Natural killer cell (primary cell): Measurements from ENCODE around the gene NHERF1. TPM values are rescaled to one million over a fixed set of nuclear protein-coding genes. Genes with fewer than 3 reads are reported as not detected.

Source experiments
- ATAC-seq, 3 donors: fragments of 150-1000 bp in 2 of 3; fragments of 200-7000 bp in 1 of 3; cut with Tn5 transposase; 1 replicate in 1 of 3; 2 replicates in 2 of 3; pipeline ENCODE4 v1.10.0; 2021; ENCODE audit warnings: mild to moderate bottlenecking in 2 of 3, moderate library complexity in 2 of 3
- DNase-seq, 2 donors: peaks; one replicate each; pipeline versions ENCODE4 v3.0.0 to v3.0.0-alpha.2; 2013 to 2021; ENCODE audit warnings: mixed read lengths in 1 of 2
- H3K27ac ChIP-seq: one replicate; pipeline ENCODE4 v1.5.1; 2013; ENCODE audit warnings: mild to moderate bottlenecking, low read length
- H3K27me3 ChIP-seq: one replicate; pipeline ENCODE4 v1.6.1; 2013; ENCODE audit warnings: low read length; ENCODE audit not compliant: control insufficient read depth, insufficient read depth
- H3K36me3 ChIP-seq: one replicate; pipeline ENCODE4 v1.6.1; 2013; ENCODE audit warnings: low read length; ENCODE audit not compliant: control insufficient read depth, insufficient read depth
- H3K4me1 ChIP-seq: one replicate; pipeline ENCODE4 v1.6.1; 2013; ENCODE audit warnings: low read length; ENCODE audit not compliant: control insufficient read depth, insufficient read depth
- H3K4me3 ChIP-seq: one replicate; pipeline ENCODE4 v1.5.1; 2013; ENCODE audit warnings: low read length
- H3K9me3 ChIP-seq: one replicate; pipeline ENCODE4 v1.6.1; 2013; ENCODE audit warnings: low read length; ENCODE audit not compliant: control insufficient read depth, insufficient read depth
- H3K27ac Mint-ChIP-seq, 2 donors: one replicate each; pipeline ENCODE4 v1.8.0; 2022; ENCODE audit warnings: mild to moderate bottlenecking in 2 of 2, mixed read lengths in 2 of 2, moderate library complexity in 1 of 2
- H3K27me3 Mint-ChIP-seq, 2 donors: one replicate each; pipeline ENCODE4 v1.8.0; 2022; ENCODE audit warnings: low read depth in 2 of 2, mixed read lengths in 2 of 2
- H3K36me3 Mint-ChIP-seq: one replicate; pipeline ENCODE4 v1.8.0; 2022; ENCODE audit warnings: mixed read lengths
- H3K4me1 Mint-ChIP-seq, 2 donors: one replicate each; pipeline ENCODE4 v1.8.0; 2022; ENCODE audit warnings: mixed read lengths in 2 of 2
- H3K4me3 Mint-ChIP-seq: one replicate; pipeline ENCODE4 v1.8.0; 2022; ENCODE audit warnings: mild to moderate bottlenecking, moderate library complexity, mixed read lengths
- H3K9me3 Mint-ChIP-seq, 2 donors: one replicate each; pipeline ENCODE4 v1.8.0; 2022; ENCODE audit warnings: mixed read lengths in 2 of 2
- CTCF ChIP-seq: fragments of 200-600 bp; IDR thresholded peaks from one replicate; pipeline ENCODE4 v1.8.0; 2022; ENCODE audit warnings: antibody characterized with exemption
- WGBS: methylation state at CpG from one replicate; pipeline ENCODE4 v1.1.7; 2013; ENCODE audit warnings: missing lambda C conversion rate; ENCODE audit not compliant: insufficient coverage; 5-methylcytosine and 5-hydroxymethylcytosine counted together
- intact Hi-C: fragments of 100-400 bp; cut with micrococcal nuclease; formaldehyde crosslinking; loops from one replicate; pipeline ENCODE4 v1.14.2; 2022
- total RNA-seq, 4 donors: library from RNA; stranded (reverse); fragments of 120-200 nt in 1 of 4; gene quantifications; one replicate each; pipeline versions ENCODE4 v1.2.3 to v1.2.4, GENCODE V29; 2013 to 2022

Gene NHERF1
- total RNA-seq, 3 donors from 2014 or later (not counting 1 experiment from before 2014, with no cell fraction given) = 323 to 372 (median 362) TPM

GRCh38 chr17:74703311-74703710 is 45.1 kb upstream of the NHERF1 start:
- ATAC-seq (no peak), DNase-seq (no peak)
- Histone ChIP-seq H3K4me1 (no peaks in the 10 kb centered on the region), H3K9me3 (no peaks in the 10 kb centered on the region), H3K36me3 (no peaks in the 10 kb centered on the region), H3K4me3 (no peak overlapping the region), H3K27ac (no peak overlapping the region), H3K27me3 (no peaks in the 10 kb centered on the region)
- H3K27me3 Mint-ChIP-seq = no peaks in the 10 kb centered on the region
- TF ChIP-seq CTCF = no peak
- no peak overlapping the region for H3K4me3 Mint-ChIP-seq
- WGBS = 77% methylated on average over 2 of the region's 2 CpGs
- H3K27ac Mint-ChIP-seq = no peak overlapping the region
- no peaks in the 10 kb centered on the region for H3K36me3 Mint-ChIP-seq
- intact Hi-C loops = no loop called here
- H3K4me1 Mint-ChIP-seq = no peaks in the 10 kb centered on the region
- no peaks in the 10 kb centered on the region for H3K9me3 Mint-ChIP-seq

- H3K27ac ChIP-seq = no peak overlapping the region
- H3K4me3 ChIP-seq = no peak overlapping the region
- Mint-ChIP-seq H3K4me1 (no peaks in the 10 kb centered on the region), H3K9me3 (no peaks in the 10 kb centered on the region), H3K4me3 (no peak overlapping the region), H3K36me3 (no peaks in the 10 kb centered on the region), H3K27ac (no peak overlapping the region), H3K27me3 (no peaks in the 10 kb centered on the region)
- no peaks in the 10 kb centered on the region for H3K36me3 ChIP-seq
- DNase-seq (no peak), ATAC-seq (no peak)
- intact Hi-C loops = no loop called here
- no peak for TF ChIP-seq CTCF
- no peaks in the 10 kb centered on the region for H3K9me3 ChIP-seq
- 96% methylated on average over 8 of the region's 8 CpGs for WGBS
- H3K27me3 ChIP-seq = no peaks in the 10 kb centered on the region
- H3K4me1 ChIP-seq = no peaks in the 10 kb centered on the region
These were observed 43.9 kb upstream of the NHERF1 start for GRCh38 chr17:74704544-74704943.

- no peaks in the 10 kb centered on the region for H3K27me3 ChIP-seq
- Mint-ChIP-seq H3K4me3 (no peak overlapping the region), H3K27ac (no peak overlapping the region), H3K27me3 (peaks cover 7 to 21% of the 10 kb centered on the region in 2 donors), H3K4me1 (peaks cover under 1 to 36% of the 10 kb centered on the region in 2 donors), H3K9me3 (no peaks in the 10 kb centered on the region), H3K36me3 (no peaks in the 10 kb centered on the region)
- intact Hi-C loops = no loop called here
- TF ChIP-seq CTCF = no peak
- peaks cover 35% of the 10 kb centered on the region for H3K4me1 ChIP-seq
- no peak overlapping the region for H3K4me3 ChIP-seq
- no peaks in the 10 kb centered on the region for H3K9me3 ChIP-seq
- H3K27ac ChIP-seq = no peak overlapping the region
- 42% methylated on average over 12 of the region's 12 CpGs for WGBS
- no peak for ATAC-seq
- no peaks in the 10 kb centered on the region for H3K36me3 ChIP-seq
- DNase-seq = peak in 1 of 2 donors; percentile 15
These were observed 37.2 kb upstream of the NHERF1 start for GRCh38 chr17:74711058-74711824.

DNA sequence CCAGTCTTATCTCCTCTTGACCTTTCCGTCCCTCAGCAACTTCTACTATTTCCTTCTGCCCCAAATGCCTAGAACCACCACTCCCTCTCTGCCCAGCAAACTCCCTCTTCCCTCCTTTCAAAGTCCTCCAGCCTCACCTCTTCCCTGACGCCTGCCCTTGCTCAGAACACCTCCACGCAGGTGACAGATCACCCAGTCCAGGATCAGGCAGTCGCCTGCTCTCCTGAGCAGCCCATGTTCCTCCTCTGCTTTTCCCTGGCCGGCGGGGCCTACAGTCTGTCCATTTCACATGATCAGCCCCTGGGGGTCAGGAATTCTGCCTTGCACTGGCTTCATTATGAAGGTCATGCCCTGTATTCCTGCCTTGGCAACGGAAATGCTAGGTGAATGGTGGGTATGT is 36.1 kb upstream of the NHERF1 start:
- peak overlapping the region; percentile 9 for H3K4me3 ChIP-seq
- H3K9me3 ChIP-seq = no peaks in the 10 kb centered on the region
- H3K4me1 Mint-ChIP-seq = peaks cover 4 to 36% of the 10 kb centered on the region in 2 donors
- WGBS = 73% methylated on average over 7 of the region's 7 CpGs
- peaks cover 12 to 23% of the 10 kb centered on the region in 2 donors for H3K27me3 Mint-ChIP-seq
- DNase-seq = no peak
- no peak for ATAC-seq
- H3K36me3 Mint-ChIP-seq = no peaks in the 10 kb centered on the region
- no peak overlapping the region for H3K27ac ChIP-seq
- H3K9me3 Mint-ChIP-seq = no peaks in the 10 kb centered on the region
- intact Hi-C loops = no loop called here
- TF ChIP-seq CTCF = no peak
- peaks cover 35% of the 10 kb centered on the region for H3K4me1 ChIP-seq
- H3K4me3 Mint-ChIP-seq = no peak overlapping the region
- H3K27me3 ChIP-seq = no peaks in the 10 kb centered on the region
- H3K36me3 ChIP-seq = no peaks in the 10 kb centered on the region
- no peak overlapping the region for H3K27ac Mint-ChIP-seq
